Skeletal muscle cell (primary cell): ENCODE data around the gene ATOH8.

ENCODE experiments used
- DNase-seq: peaks from one replicate; pipeline ENCODE4 v3.0.0-alpha.2; 2010; ENCODE audit warnings: low read depth
- H3K4me3 ChIP-seq: 2 replicates; pipeline ENCODE4 v1.5.1; 2011; ENCODE audit warnings: low read depth, mild to moderate bottlenecking, control low read depth, low read length, moderate library complexity

Gene ATOH8

GRCh38 chr2:85733121-85733960 lies 20.4 kb upstream of the ATOH8 start:
- no peak overlapping the region for H3K4me3 ChIP-seq
- no peak for DNase-seq

GRCh38 chr2:85734015-85734414 lies 19.8 kb upstream of the ATOH8 start:
- no peak for DNase-seq
- H3K4me3 ChIP-seq, result no peak overlapping the region

GRCh38 chr2:85734942-85735608 lies 18.7 kb upstream of the ATOH8 start:
- DNase-seq, result no peak

GRCh38 chr2:85735691-85736090 lies 18.1 kb upstream of the ATOH8 start:
- no peak overlapping the region for H3K4me3 ChIP-seq
- no peak for DNase-seq

More at GRCh38 chr2:85734942-85735608, 18.7 kb upstream of the ATOH8 start:
- no peak overlapping the region for H3K4me3 ChIP-seq

GRCh38 chr2:85736456-85737355 lies 17.1 kb upstream of the ATOH8 start:
- DNase-seq, result no peak
- H3K4me3 ChIP-seq, result no peak overlapping the region

GRCh38 chr2:85737481-85737880 lies 16.3 kb upstream of the ATOH8 start:
- no peak for DNase-seq
- no peak overlapping the region for H3K4me3 ChIP-seq

GRCh38 chr2:85737961-85738360 lies 15.8 kb upstream of the ATOH8 start:
- no peak for DNase-seq
- H3K4me3 ChIP-seq, result no peak overlapping the region

- DNase-seq, result no peak
Measured at GRCh38 chr2:85740193-85740592, 13.6 kb upstream of the ATOH8 start.

GRCh38 chr2:85741211-85741832 lies 12.5 kb upstream of the ATOH8 start:
- no peak overlapping the region for H3K4me3 ChIP-seq
- DNase-seq, result no peak

More at GRCh38 chr2:85740193-85740592, 13.6 kb upstream of the ATOH8 start:
- H3K4me3 ChIP-seq, result no peak overlapping the region

- peak overlapping the region; percentile 13 for H3K4me3 ChIP-seq
- peak; percentile 92 for DNase-seq
Measured at GRCh38 chr2:85741833-85742455, 11.8 kb upstream of the ATOH8 start.

- no peak overlapping the region for H3K4me3 ChIP-seq
- no peak for DNase-seq
Measured at GRCh38 chr2:85743304-85743978, 10.3 kb upstream of the ATOH8 start.

- no peak for DNase-seq
- H3K4me3 ChIP-seq, result no peak overlapping the region
Measured at GRCh38 chr2:85744055-85744454, 9.7 kb upstream of the ATOH8 start.

- peak; percentile 99 for DNase-seq
- peak overlapping the region; percentile 13 for H3K4me3 ChIP-seq
Measured at GRCh38 chr2:85744741-85745601, 8.8 kb upstream of the ATOH8 start.

- no peak for DNase-seq
- H3K4me3 ChIP-seq, result no peak overlapping the region
Measured at GRCh38 chr2:85745619-85746018, 8.2 kb upstream of the ATOH8 start.

- no peak for DNase-seq
- H3K4me3 ChIP-seq, result no peak overlapping the region
Measured at GRCh38 chr2:85746321-85747004, 7.3 kb upstream of the ATOH8 start.

- no peak overlapping the region for H3K4me3 ChIP-seq
- DNase-seq, result no peak
Measured at GRCh38 chr2:85747441-85747840, 6.3 kb upstream of the ATOH8 start.
